Astrocyte (in vitro differentiated cells and primary cell): ENCODE measurements around the gene MYCBP2. TPM values are rescaled to one million over a fixed set of nuclear protein-coding genes. Genes with fewer than 3 reads are reported as not detected.

Source experiments
- DNase-seq: peaks from one replicate; pipeline ENCODE4 v3.0.0-alpha.2; 2010; ENCODE audit warnings: low read depth
- FAIRE-seq: peaks from 2 replicates; lab custom pipeline; 2011; peaks lifted over from hg19 to GRCh38; lab: Jason Lieb, UNC
- H2AFZ ChIP-seq: 2 replicates; pipeline ENCODE4 v1.6.0; 2012; ENCODE audit warnings: low read depth, low read length, inconsistent platforms
- H3K27ac ChIP-seq: 2 replicates; pipeline ENCODE4 v1.5.1; 2011; ENCODE audit warnings: low read depth, low read length, inconsistent platforms
- H3K27me3 ChIP-seq: 2 replicates; pipeline ENCODE4 v1.6.0; 2011; ENCODE audit warnings: low read length, inconsistent platforms; ENCODE audit not compliant: insufficient read depth
- H3K36me3 ChIP-seq: 2 replicates; pipeline ENCODE4 v1.5.1; 2011; ENCODE audit warnings: low read length, inconsistent platforms; ENCODE audit not compliant: insufficient read depth
- H3K4me1 ChIP-seq: 2 replicates; pipeline ENCODE4 v1.5.1; 2011; ENCODE audit warnings: low read length, inconsistent platforms; ENCODE audit not compliant: insufficient read depth
- H3K4me2 ChIP-seq: 2 replicates; pipeline ENCODE4 v1.6.0; 2012; ENCODE audit warnings: low read length, inconsistent platforms
- H3K4me3 ChIP-seq: 2 replicates; pipeline ENCODE4 v1.5.1; 2011; ENCODE audit warnings: low read depth, mild to moderate bottlenecking, low read length, inconsistent platforms; ENCODE audit not compliant: insufficient read depth
- H3K79me2 ChIP-seq: 2 replicates; pipeline ENCODE4 v1.6.0; 2012; ENCODE audit warnings: mild to moderate bottlenecking, low read length, inconsistent platforms; ENCODE audit not compliant: insufficient read depth
- H3K9ac ChIP-seq: 2 replicates; pipeline ENCODE4 v1.6.0; 2012; ENCODE audit warnings: mild to moderate bottlenecking, low read length, inconsistent platforms
- H3K9me3 ChIP-seq: 2 replicates; pipeline ENCODE4 v1.5.1; 2012; ENCODE audit warnings: low read depth, mild to moderate bottlenecking, low read length, inconsistent platforms; ENCODE audit not compliant: insufficient read depth
- H4K20me1 ChIP-seq: 2 replicates; pipeline ENCODE4 v1.6.0; 2012; ENCODE audit warnings: low read length, inconsistent platforms; ENCODE audit not compliant: insufficient read depth
- H3K27ac Mint-ChIP-seq: one replicate; pipeline ENCODE4 v1.8.0; 2021; ENCODE audit warnings: mild to moderate bottlenecking, mixed read lengths; ENCODE audit not compliant: unreplicated experiment
- H3K27me3 Mint-ChIP-seq: one replicate; pipeline ENCODE4 v1.8.0; 2021; ENCODE audit warnings: low read depth, mixed read lengths; ENCODE audit not compliant: unreplicated experiment
- H3K36me3 Mint-ChIP-seq: one replicate; pipeline ENCODE4 v1.8.0; 2021; ENCODE audit warnings: low read depth, mixed read lengths; ENCODE audit not compliant: unreplicated experiment
- H3K4me1 Mint-ChIP-seq: one replicate; pipeline ENCODE4 v1.8.0; 2021; ENCODE audit warnings: low read depth, mixed read lengths; ENCODE audit not compliant: unreplicated experiment
- H3K4me3 Mint-ChIP-seq: one replicate; pipeline ENCODE4 v1.8.0; 2021; ENCODE audit warnings: mild to moderate bottlenecking, moderate library complexity, mixed read lengths; ENCODE audit not compliant: unreplicated experiment
- H3K9me3 Mint-ChIP-seq: one replicate; pipeline ENCODE4 v1.8.0; 2021; ENCODE audit warnings: mild to moderate bottlenecking, mixed read lengths; ENCODE audit not compliant: unreplicated experiment
- CTCF ChIP-seq: IDR thresholded peaks from 2 replicates; pipeline ENCODE4 v1.5.1; 2011; ENCODE audit warnings: low read depth, mild to moderate bottlenecking, inconsistent platforms, low read length, moderate library complexity; ENCODE audit not compliant: insufficient read depth
- EZH2 ChIP-seq: IDR thresholded peaks from 2 replicates; pipeline ENCODE4 v1.6.1; 2012; ENCODE audit warnings: mild to moderate bottlenecking, low read length, inconsistent platforms; ENCODE audit not compliant: insufficient read depth
- total RNA-seq: library from RNA; stranded (reverse); gene quantifications from 2 replicates; pipeline ENCODE4 v1.2.1, GENCODE V29; 2021

Gene MYCBP2
- total RNA-seq, 1 donor from 2014 or later = 72.3 TPM

DNA sequence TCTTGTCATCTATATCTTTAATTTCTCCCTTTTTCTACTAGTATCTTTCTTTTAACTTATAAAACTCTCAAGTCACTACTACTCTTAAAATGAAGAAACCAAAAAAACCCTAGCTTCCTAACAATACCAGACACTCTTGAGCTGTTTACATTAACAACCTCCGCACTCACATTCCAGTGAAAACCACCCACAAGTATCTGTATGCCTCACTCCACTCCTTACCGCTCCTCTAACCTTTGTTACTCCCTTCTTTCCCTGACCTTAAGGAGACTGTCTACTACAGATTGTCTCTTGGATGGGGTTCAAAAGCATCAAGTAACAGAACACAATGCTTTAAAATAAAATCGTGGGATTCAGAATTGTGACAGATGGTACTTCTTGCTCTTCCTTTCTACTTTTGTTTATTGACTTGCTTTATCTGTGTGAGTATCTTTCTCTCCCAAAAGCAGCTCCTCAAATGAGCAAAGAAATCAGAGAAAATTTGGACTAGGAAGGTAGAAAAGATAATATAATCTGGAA, 189.9 kb downstream of the MYCBP2 start:
- peak overlapping the region; percentile 84 for H3K27ac Mint-ChIP-seq
- no peaks in the 10 kb centered on the region for H3K27me3 ChIP-seq
- no peak overlapping the region for H3K27ac ChIP-seq
- H3K4me3 ChIP-seq = no peak overlapping the region
- H4K20me1 ChIP-seq = no peaks in the 10 kb centered on the region
- no peaks in the 10 kb centered on the region for H3K9me3 ChIP-seq
- no peaks in the 10 kb centered on the region for H3K27me3 Mint-ChIP-seq
- H3K79me2 ChIP-seq = no peaks in the 10 kb centered on the region
- peaks cover 3% of the 10 kb centered on the region for H3K4me1 ChIP-seq
- DNase-seq (peak; percentile 96), FAIRE-seq (peak; percentile 34)
- H3K4me1 Mint-ChIP-seq = peaks cover 14% of the 10 kb centered on the region
- no peaks in the 10 kb centered on the region for H3K9me3 Mint-ChIP-seq
- no peak for TF ChIP-seq CTCF
- TF ChIP-seq EZH2 = no peak
- H3K4me2 ChIP-seq = peak overlapping the region; percentile 63
- peaks cover 5% of the 10 kb centered on the region for H3K36me3 ChIP-seq
- H3K9ac ChIP-seq = no peak overlapping the region
- peaks cover 25% of the 10 kb centered on the region for H3K36me3 Mint-ChIP-seq
- H3K4me3 Mint-ChIP-seq = no peak overlapping the region
- no peak overlapping the region for H2AFZ ChIP-seq

- H3K4me1 Mint-ChIP-seq = no peaks in the 10 kb centered on the region
- Histone ChIP-seq H3K9me3 (no peaks in the 10 kb centered on the region), H3K4me3 (no peak overlapping the region), H3K27ac (no peak overlapping the region), H3K4me2 (no peak overlapping the region), H4K20me1 (no peaks in the 10 kb centered on the region), H3K4me1 (no peaks in the 10 kb centered on the region), H3K79me2 (no peaks in the 10 kb centered on the region), H3K27me3 (no peaks in the 10 kb centered on the region), H2AFZ (no peak overlapping the region), H3K9ac (no peak overlapping the region), H3K36me3 (peaks cover 3% of the 10 kb centered on the region)
- no peak for FAIRE-seq
- no peak for DNase-seq
- no peak overlapping the region for H3K4me3 Mint-ChIP-seq
- no peak overlapping the region for H3K27ac Mint-ChIP-seq
- H3K36me3 Mint-ChIP-seq = peaks cover 3% of the 10 kb centered on the region
- H3K9me3 Mint-ChIP-seq = no peaks in the 10 kb centered on the region
- H3K27me3 Mint-ChIP-seq = no peaks in the 10 kb centered on the region
- TF ChIP-seq CTCF (no peak), EZH2 (no peak)
These were observed 202.5 kb downstream of the MYCBP2 start for GRCh38 chr13:77124423-77124822.

DNA sequence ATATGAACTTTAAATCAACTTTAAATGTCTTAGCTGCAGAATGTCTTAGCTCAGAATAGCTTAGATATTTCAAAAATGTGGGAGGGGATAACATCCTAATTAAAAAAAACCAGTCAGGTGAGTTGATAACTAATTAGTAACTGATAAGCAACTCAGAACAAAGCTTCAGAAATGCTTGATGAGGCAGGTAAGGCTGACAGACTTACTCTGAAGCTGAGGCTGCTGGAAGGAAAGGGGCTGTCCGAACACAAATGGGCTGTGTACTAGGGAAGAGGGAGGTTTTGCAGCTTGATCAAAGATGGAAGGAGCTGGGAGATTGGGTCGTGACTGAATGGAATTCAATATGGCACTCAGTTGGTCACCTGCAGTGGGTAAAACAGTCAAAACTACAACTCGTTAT, 208.8 kb downstream of the MYCBP2 start:
- FAIRE-seq (no peak), DNase-seq (no peak)
- Histone ChIP-seq H3K9me3 (no peaks in the 10 kb centered on the region), H3K4me1 (no peaks in the 10 kb centered on the region), H3K27me3 (no peaks in the 10 kb centered on the region), H3K27ac (no peak overlapping the region), H3K79me2 (no peaks in the 10 kb centered on the region), H3K4me2 (no peak overlapping the region), H3K9ac (no peak overlapping the region), H4K20me1 (no peaks in the 10 kb centered on the region), H3K36me3 (peaks cover 3% of the 10 kb centered on the region), H2AFZ (no peak overlapping the region), H3K4me3 (no peak overlapping the region)
- TF ChIP-seq EZH2 = no peak
- TF ChIP-seq CTCF = no peak
- no peaks in the 10 kb centered on the region for H3K9me3 Mint-ChIP-seq
- H3K27ac Mint-ChIP-seq = no peak overlapping the region
- peaks cover 7% of the 10 kb centered on the region for H3K4me1 Mint-ChIP-seq
- no peak overlapping the region for H3K4me3 Mint-ChIP-seq
- no peaks in the 10 kb centered on the region for H3K27me3 Mint-ChIP-seq
- H3K36me3 Mint-ChIP-seq = peaks cover 3% of the 10 kb centered on the region
